CMK (cell line): ENCODE measurements around the gene OR10C1.

ENCODE experiments used
- DNase-seq: peaks from one replicate; pipeline ENCODE4 v3.0.0-alpha.2; 2010; ENCODE audit warnings: low read depth

The OR10C1 gene

GRCh38 chr6:29477923-29478450 lies 38.9 kb downstream of the OR10C1 start:
- DNase-seq = peak; percentile 35

- no peak for DNase-seq
Observed at GRCh38 chr6:29478740-29479139, 39.6 kb downstream of the OR10C1 start.

DNA sequence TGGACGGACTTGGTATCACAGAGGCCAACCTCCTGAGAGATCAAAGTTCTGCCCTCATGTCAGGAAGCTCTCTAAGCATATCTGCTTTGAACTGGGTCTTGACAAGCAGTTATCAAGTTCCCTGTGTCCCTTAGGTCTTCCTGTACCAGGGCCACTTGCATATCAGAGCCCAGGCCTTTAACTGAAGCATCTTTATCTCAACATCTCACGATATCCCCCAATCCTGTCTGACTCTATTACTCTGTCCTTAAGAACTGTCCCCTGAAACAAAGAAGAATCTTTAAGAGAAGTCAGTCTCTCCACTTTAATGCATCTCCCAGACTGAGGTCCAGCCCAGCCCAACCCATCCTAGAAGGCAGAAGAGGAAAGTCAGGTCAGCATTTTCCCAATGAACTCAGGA lies 40.5 kb downstream of the OR10C1 start:
- peak; percentile 74 for DNase-seq

GRCh38 chr6:29483186-29483585 lies 44.1 kb downstream of the OR10C1 start:
- DNase-seq = no peak

DNA sequence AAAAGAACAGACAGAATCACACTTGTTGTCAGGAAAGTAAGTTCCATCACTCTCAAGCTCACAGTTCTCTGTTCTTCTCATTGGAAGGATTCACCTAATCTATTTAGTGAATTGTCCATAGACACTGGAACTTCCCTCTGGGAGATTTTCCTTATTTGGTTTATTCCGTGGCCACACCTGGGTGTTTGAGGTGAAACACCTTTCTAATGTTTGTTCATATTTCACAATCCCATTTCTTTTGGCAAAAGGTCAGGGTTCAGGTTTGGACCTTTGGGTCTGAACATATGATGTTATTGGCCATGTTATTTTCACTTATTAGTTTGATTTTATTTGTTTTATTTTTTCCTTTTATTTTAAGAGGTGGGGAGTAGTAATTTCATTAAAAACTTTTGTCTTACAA lies 44.6 kb downstream of the OR10C1 start:
- DNase-seq = no peak

DNA sequence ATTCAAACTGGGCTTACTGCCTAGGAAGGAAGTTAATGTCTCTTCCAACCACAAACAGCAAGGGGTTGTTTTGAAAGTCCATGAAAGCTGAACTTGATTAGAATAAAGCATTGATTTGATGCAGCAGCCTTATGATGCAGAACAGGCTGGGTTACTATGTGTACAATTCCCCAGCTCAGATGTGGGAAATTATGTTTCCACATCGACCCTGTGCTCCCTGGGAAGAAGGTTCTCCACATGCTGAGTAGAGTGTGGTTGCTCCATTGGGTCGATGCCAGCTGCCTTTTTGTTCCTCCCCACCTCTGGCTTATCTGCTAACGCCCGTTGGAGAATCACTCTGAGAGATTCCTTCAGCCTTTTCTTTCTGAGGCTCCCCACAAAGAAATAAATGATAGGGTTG lies 47.5 kb downstream of the OR10C1 start:
- DNase-seq = no peak

GRCh38 chr6:29487131-29487530 lies 48.0 kb downstream of the OR10C1 start:
- DNase-seq = no peak

- no peak for DNase-seq
Observed at GRCh38 chr6:29487660-29488059, 48.6 kb downstream of the OR10C1 start, which contains the start of gene MAS1L. TSS of gene MAS1L (minus strand) at chr6:29487956. CDS start at chr6:29487902, 54 bp downstream.

GRCh38 chr6:29488874-29489273 lies 49.8 kb downstream of the OR10C1 start:
- no peak for DNase-seq

DNA sequence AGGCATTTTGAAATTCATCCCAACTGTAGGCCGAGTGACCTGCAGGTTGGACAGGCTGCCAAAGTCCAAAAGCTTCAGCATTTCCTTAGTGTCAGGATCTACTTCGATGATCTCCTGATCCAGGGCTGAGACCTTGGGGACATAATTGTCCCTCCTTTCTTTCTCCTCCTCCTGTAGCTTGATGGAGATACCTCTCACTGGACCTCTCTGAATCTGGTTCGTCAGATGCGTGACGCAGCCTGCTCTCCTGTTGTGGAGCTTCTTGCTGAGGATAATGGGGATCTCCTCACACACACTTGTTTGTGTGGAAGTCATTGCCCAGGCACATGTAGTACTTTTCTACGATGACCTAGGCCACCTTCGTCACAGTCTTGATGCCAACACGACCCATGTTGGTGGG lies 50.2 kb downstream of the OR10C1 start:
- DNase-seq = no peak

DNA sequence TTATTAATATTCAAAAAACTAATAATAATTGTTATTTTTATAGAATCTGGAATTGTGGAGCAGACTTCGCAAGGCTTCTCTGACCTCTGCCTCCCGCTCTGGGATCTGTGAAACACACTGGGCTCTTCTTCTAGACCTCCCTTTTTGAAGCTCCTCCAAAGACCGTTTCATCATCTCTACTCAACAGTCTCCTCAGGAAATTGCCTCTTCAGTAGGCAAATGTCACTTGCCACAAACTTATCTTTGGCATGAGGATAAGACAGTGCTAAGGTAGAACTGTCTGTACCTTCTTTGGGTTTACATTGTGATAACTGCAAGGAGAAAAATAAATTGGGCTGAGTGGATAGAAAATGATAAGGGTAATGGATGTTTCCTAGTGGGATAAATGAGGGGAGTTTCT lies 50.9 kb downstream of the OR10C1 start:
- DNase-seq = no peak

GRCh38 chr6:29490552-29490951 lies 51.4 kb downstream of the OR10C1 start:
- peak; percentile 98 for DNase-seq
